Activated CD4-positive, alpha-beta T cell treated with anti-CD3 and anti-CD28 coated beads for 48 hours (primary cell): ENCODE results near the gene ATRN.
"Not testable (repeated sequence)": the region's sequence is repeated elsewhere in the genome, so short reads cannot be mapped to it uniquely, and the experiment has no call there.

Source experiments
- DNase-seq: peaks from one replicate; pipeline ENCODE4 v3.0.0-alpha.2; 2020

Gene ATRN

DNA sequence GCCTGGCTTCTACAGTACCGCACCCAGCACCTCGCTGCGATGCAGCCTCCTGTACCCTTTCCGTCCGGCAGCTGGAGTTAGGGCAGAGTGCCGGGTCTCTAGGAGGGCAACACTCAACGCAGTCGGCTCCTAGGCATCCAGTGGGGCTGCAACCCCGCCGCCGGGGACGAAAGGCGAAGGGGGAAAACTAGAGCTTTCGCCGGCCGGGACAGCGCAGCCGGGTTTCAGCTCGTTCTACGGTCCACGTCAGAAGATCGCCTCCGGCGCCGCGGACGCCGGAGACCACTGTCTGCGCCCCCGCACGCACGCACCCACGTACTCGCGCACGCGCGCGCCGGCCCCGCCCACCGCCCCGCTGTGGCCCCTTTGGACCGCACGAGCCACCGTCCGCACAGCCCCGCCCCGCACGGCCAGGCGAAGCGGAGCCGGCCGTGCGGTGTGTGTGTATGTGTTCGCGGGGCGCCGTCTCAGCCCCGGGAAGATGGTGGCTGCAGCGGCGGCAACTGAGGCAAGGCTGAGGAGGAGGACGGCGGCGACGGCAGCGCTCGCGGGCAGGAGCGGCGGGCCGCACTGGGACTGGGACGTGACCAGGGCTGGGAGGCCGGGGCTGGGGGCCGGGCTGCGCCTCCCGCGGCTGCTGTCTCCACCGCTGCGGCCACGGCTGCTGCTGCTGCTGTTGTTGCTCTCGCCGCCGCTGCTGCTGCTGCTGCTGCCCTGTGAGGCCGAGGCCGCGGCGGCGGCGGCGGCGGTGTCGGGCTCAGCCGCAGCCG lies at the start of gene ATRN:
Gene ATRN (plus strand): TSS at position 392 of the 770 bp plus-strand sequence. CDS start 90 bp downstream, at position 482.
- peak; percentile 96 for DNase-seq

DNA sequence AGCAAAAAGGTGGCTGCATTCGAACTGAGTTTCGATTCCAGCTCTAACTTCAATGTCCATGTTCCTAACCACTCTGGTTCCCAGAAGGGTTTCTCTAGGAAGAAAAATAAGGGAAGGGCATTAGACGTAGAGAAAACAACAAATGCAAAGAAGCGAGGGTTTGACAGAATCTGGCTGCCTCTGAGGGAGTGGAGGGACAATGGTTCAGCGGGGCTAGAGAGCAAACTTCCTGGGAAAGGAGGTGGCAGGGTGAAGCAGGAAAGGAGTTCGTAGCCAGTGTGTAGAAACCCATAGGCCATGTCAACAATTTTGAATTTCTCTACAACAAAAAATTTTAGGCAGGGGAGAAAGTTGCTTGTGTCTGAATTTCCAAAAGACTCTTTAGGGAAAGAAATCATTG lies 48.8 kb upstream of the ATRN start:
- no peak for DNase-seq

DNA sequence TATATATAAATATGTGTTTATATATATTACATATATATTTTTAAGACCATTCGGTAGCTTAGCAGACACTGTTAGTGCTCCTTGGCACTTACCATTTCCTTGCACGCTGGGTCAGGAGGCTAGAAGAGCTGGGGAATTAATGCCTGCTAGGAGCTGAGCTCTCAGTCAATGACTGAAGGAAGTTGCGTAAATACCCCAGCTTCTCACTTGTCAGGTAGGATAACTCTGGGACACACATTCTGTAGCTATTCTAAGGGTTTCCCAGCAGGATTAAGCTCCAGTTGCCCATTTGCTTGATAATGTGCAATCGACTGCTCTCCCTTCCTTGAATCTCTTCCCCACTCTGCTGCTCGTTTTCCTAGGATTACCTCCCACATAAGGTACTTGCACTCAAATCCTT lies 47.7 kb upstream of the ATRN start:
- DNase-seq, result no peak

DNA sequence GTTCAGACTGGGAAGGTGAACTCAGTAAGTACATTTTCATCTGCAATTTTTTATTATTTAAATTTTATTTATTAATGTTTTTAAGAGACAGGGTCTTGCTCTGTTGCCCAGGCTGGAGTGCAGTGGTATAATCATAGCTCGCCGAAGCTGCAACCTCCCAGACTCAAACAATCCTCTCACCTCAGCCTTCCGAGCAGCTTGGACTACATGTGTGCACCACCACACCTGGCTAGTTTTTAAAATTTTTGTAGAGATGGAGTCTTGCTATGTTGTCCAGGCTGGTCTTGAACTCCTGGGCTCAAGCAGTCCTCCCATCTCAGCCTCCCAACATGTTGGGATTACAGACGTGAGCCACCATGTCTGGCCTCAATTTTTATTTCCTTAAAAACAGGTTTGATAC lies 44.1 kb upstream of the ATRN start:
- not testable (repeated sequence) for DNase-seq

DNA sequence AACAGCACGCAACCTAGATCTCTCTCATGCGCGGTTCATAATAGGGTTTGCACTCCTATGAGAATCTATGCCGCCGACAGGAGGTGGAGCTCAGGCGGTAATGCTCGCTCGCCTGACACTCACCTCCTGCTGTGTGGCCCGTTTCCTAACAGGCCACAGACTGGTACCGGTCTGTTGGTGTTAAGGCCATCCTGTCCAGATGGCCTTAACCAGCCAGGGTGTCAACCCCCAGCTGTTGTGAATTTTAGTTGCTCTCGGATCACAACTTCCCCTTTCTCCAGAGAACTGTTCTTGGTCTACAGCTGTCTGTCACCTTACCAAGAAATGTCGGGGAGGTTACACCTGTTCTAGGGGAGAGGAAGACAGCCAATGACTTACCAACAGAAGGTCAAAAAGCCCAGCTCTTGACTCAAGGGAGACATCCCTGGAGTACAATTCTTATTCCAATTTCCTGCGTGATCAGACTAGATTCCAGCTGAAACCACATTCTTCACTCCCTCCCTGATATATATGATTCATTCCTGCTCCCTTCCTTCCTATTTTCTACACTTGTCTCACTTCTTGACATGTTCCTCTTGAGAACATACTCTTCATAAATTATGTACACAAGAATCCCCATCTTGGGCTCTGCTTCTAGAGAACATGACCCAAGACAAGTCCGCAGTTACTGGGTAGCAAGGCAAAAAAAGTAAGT lies 40.3 kb upstream of the ATRN start:
- no peak for DNase-seq

DNA sequence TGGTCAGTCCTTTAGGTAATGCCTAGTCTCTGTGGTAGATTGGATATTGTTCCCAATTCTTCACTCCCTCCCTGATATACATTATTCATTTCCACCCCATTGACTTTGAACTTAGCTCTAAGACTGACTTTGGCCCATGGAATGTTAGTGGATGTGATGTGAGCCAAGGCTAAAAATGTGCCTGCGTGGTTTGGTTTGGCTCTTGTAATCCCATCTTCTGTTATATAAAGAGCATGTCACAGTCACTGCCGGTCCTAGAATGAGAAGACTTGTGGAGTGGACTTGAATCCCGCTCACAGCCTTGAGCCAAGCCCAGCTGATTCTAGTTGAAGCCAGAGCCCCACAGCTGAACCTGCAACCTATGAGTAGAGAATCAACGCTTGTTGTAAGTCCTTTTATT lies 39.7 kb upstream of the ATRN start:
- no peak for DNase-seq

DNA sequence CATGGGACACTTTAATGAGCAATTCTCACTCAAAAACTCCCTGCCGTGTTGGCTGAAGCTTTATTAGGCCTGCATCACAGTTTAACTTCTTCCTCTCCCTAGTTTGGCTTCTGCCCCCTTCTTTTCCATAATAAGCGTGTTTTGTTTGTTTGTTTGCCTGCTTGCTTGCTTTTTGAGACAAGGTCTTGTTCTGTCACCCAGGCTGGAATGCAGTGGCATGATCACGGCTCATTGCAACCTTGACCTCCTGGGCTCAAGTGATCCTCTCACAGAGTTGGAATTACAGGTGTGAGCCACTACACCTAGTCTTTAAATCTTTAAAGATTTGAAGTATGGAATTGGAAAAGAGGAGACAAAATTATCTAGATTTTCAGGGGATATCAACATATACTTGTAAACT lies 38.0 kb upstream of the ATRN start:
- no peak for DNase-seq

DNA sequence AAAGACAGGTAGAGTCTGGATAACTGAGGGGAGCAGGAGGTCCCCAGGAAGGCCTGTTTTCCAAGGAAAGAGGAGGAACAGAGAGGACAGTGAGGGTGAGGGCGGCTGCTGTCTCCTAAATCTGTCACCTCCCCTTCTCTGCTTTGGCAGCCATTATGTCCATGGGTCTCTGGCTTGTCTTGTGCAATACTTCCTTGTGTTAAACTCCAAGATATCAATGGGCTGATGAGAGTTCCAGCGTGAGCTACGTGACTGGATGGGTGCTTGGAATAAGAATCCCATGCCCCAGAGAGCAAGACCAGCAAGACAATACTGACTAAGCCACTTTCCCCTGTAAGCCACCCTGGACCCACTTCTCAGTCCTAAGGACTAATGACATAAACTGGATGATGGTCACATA lies 37.1 kb upstream of the ATRN start:
- no peak for DNase-seq

DNA sequence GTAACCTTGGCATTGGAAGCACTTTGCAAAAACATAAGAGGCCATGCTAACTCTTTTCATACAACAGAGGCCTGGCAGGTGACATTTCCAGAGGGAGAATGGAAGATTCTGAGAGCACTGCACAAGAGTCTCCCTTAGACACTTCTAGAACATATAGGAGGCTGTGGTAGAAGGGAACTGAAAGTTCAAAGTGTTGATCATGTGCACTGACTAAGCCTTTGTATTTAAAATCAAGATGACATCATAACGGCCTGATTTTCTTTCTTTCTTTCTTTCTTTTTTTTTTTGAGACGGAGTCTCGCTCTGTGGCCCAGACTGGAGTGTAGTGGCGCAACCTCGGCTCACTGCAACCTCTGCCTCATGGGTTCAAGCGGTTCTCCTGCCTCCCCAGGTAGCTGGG lies 36.6 kb upstream of the ATRN start:
- DNase-seq, result no peak

DNA sequence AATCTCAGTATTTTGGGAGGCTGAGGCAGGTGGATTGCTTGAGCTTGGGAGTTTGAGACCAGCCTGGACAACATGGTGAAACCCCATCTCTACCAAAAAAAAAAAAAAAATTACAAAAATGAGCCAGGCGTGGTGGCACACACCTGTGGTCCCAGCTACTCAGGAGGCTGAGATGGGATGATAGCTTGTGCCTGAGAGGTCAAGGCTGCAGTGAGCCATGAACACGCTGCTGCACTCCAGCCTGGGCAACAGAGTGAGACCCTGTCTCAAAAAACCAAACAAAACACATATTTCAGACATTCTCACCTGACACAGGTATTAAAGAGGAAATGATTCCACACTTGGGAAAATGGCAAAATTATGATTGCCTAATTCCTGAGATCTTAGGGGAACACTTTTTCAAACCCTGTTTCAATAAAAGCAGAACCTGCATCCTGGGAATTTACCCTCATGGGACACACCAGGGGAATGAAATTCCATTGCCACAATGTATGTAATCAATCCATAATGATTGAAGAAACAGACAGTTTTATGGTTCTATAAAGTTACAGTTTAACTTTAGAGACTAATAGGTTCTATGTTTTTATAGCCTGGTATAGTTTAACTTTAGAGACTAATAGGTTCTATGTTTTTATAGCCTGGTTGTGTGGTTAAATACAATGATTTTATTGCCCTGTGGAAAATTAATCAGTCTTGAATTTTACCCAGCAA lies 33.8 kb upstream of the ATRN start:
- no peak for DNase-seq

DNA sequence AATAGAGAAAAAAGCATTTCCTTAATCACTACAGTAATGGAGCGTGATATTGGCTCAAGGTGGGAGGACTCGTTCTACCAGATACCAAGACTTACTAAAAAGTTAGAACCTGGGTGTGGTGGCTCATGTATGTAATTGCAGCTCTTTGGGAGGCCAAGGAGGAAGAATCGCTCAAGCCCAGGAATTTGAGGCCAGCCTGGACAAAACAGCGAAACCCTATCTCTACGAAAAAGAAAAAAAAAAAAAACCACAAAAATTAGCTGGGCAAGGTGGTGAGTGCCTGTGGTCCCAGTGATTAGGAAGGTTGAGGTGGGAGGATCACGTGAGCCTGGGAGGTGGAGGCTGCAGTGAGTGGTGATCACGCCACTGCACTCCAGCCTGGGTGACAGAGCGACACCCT lies 24.0 kb upstream of the ATRN start:
- DNase-seq, result no peak

DNA sequence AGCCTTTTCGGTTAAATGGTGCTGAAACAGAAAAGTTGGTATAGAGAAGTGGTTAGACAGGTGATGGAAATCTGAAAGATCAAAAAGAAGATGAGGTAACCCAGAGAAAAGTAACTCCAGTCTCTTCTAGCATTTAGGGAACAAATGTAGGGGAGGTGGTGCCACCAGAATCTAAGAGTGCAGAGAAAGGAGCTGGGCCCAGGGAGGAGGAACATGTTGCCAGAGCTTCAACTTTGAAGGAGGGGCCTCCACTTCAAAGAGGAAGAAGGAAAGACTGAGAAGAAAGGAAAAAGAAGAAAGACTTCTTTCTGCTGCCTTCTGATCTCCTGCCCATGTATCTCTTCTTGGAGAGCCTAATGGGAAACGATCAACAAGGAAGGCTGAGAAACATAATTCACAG lies 23.5 kb upstream of the ATRN start:
- DNase-seq, result no peak

DNA sequence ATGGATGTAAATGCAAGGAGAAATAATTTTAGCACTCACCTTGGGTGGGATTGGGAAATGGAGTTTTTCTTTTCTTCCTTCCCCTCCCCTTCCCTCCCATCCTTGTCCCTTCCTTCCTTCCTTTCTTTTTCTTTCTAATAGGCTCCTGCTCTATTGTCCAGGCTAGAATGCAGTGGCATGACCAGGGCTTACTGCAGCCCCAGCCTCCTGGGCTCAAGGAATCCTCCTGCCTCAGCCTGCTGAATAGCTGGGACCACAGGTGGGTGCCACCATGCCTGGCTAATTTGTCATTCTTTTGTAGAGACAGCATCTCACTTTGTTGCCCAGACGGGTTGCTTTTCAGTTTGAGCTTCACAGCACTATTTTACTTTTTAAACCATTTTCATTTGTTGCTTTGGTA lies 21.5 kb upstream of the ATRN start:
- DNase-seq, result no peak

DNA sequence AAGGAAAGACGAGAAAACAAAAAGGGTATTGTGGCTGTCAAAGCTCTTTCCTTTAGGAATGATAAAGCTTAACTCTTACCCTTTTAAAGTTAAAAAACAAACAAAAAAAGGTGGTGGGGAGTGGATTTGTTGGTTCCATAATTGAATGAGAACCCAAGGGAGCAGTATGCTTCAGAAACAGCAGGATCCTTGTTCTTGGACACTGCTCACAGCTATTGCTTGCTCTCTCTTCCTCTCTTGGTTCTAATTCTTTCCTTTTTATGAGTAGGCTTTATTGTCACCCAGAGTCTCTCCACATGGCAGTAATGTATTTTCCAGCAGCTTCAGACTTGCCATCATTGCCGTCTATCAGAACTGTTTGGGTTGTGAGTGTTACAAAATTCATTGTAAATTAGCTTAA lies 18.7 kb upstream of the ATRN start:
- no peak for DNase-seq

DNA sequence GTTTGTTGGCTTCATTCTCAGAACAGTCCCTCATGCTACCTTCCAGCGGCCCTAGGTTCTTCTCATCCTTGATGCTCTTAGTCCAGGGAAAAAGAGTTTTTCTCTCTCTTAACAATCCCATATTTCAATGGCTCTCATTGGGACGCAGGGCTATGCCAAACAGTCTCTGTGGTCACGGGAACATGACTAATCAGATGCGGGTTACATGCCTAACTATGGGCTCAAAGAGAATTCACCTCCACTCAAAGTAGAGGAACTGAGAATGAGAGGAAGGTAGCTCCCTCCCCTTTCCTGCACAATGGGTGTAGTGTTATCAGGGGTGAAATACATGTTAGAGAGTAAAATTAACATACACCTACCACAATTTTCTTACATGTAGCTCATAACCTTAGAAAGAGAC lies 18.1 kb upstream of the ATRN start:
- DNase-seq, result no peak

DNA sequence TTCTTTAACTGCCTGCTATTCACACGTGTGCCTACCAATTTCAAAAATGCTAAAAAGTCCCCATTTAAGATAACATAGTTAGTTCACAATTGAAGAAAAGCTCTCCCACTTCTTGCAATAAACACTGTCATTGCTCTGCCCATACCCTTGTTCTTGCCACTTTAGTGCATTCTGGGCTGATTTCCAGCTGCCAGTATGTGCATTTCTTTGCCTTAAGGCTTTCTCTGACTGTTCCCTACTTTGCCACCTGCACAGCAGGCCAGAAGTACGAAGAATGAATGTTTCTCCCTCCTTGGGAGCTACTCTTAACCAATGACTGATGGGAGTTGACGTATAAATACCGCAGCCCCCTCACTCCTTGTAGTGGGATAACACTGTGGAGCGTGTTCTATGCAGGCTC lies 16.0 kb upstream of the ATRN start:
- no peak for DNase-seq

DNA sequence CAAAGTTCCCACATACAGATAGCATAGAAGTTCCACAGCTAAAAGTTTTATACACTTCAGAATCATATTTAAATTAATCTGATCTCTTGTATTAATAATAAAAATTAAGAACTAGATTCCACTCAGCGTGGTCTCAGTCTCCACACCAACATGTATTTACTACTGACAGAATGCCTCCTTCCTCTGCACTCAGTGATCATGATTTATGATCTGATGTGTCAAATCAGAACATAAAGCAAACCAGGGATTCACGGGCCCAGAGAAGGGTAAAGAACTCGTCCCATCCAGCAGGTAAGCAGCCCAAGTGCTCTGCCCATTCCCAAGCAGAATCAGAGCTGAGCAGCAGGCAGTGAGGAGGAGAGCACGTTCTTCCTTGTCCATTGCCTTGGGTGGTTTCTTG lies 14.2 kb upstream of the ATRN start:
- DNase-seq, result no peak

DNA sequence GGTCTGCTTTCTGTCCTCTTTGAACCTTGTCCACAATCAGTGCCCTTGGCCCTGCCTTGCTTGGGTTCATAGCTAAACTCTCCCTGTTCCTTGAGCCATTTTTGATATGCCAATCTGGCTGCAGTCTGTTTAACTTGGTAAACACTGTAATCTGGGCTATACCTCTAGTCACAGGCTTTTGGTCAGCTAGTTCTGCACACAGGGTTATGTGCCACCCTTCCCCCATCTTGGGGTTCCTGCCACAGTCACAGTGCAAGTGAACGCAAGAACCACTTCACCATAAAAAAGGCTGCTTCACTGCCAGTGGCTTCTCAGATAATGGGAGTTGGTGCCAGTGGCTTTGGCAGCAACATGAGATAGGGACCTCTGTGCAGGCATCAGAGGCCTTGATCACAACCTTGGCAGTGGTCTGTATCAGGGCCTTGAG lies 10.9 kb upstream of the ATRN start:
- no peak for DNase-seq

DNA sequence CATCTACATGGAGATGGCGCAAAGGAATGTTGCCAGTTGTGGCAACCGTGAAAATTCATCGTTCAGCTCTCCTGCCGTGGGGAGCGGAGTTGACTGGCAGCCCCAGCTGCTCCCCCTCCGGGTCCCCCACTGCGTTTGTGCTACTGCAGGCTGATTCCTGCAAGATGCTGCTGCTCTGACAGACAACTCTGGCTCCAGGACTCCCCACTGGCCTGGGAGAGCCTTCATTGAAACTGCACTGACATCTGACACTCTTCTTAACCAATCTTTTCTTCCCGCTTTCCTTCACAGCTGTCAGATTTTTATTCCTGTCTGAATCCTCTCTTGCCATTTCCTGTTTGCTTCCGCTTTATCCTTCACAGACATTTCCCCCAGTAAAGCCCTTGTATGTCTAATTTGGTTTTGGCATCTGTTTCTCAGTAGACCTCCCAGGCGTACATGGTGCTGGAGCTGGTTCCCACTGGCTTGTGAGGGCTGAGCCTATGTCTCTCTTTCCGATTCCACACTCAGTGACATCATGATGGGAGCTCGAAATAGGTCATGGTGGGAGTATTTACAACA lies 9.5 kb upstream of the ATRN start:
- DNase-seq, result no peak

DNA sequence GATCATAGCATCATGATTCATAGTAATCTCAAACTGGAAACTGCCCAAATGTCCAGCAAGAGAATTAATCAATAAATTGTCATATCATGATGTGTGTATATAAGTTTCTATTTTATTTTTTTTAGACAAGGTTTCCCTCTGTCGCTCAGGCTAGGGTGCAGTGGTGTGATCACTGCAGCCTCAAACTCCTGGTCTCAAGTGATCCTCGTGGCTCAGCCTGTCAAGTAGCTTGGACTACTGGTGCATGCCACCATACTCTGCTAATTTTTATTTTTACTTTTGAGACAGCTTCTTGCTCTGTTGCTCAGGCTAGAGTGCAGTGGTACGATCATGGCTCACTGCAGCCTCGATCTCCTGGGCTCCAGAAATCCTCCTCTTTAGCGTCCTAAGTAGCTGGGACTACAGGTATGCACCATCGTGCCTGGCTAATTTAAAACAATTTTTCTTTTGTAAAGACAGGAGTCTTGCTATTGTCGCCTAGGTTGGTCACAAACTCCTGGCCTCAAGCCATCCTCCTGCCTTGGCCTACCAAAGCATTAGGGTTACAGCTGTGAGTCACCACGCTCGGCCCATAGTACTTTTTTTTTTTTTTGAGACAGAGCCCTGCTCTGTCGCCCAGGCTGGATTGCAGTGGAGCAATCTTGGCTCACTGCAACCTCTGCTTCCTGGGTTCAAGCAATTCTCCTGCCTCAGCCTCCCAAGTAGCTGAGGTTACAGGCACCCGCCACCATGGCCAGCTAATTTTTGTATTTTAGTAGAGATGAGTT lies 8.7 kb upstream of the ATRN start:
- DNase-seq, result no peak

DNA sequence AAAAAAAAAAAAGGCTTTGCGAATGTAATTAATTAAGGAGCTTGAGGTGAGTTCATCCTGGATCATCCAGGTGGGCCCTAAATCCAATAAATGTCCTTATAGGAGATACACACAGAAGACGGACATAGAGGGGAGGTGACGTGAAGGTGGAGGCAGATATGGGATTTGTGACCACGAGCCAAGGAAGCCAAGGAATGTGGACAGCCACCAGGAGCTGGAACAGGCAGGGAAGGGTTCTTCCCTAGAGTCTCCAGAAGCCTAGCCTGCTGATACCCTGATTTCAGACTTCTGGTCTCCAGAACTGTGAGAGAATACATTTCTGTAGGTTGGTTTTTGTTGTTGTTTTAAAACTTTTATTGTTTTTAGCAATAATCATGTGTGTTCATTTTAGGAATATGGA lies 6.7 kb upstream of the ATRN start:
- no peak for DNase-seq

DNA sequence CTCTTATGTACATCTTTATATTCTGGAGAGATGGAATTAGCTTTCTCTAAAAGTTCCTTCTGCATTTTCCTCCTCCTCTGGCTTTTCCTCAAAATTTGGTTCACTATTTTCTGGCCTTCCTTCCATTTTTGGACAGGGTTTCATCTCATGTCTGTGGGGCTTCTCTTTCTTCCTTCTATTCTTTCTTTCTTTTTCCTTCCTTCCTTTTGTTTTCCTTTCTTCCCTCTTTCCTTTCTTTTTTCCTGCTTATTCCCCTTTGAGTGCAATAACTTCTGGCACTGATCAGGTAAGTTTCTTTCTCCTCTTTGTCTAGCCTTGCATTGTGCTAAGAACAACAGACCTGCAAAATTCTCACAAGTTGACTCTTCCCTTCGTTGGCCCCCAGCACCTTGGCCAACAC lies 5.5 kb upstream of the ATRN start:
- no peak for DNase-seq

DNA sequence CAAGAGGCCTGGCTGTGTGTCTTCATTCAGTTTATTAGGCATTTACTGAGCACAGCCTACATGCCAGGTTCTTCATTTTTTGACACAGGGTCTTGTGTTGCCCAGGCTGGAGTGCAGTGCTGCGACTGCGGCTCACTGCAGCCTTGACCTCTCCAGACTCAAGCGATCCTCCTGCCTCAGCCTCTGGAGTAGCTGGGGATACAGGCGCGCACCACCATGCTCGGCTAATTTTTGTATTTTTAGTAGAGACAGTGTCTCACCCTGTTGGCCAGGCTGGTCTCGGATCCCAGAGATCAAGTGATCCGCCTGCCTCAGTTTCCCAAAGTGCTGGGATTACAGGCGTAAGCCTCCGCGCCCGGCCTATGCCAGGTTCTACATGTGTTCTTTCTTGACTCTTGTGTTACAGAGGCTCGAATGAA lies 601 bp upstream of the ATRN start:
- DNase-seq, result no peak
